Breast epithelium (tissue), 3 donors: ENCODE results near the gene CNTNAP2.

Source experiments
- CTCF ChIP-seq, 3 donors: fragments of 450-650 bp; IDR thresholded peaks; one replicate each; pipeline ENCODE4 v1.5.1; 2016 to 2017; ENCODE audit warnings: antibody characterized with exemption in 3 of 3, mild to moderate bottlenecking in 3 of 3, moderate library complexity in 3 of 3
- POLR2A ChIP-seq: fragments of 450-650 bp; IDR thresholded peaks from one replicate; pipeline ENCODE4 v1.6.1; 2016; ENCODE audit warnings: antibody characterized with exemption, mild to moderate bottlenecking, moderate library complexity
- POLR2AphosphoS5 ChIP-seq, 3 donors: sonication (generic); formaldehyde crosslinking; IDR thresholded peaks; one replicate each; pipeline ENCODE4 v1.6.1; 2017; ENCODE audit warnings: antibody characterized with exemption in 3 of 3

- TF ChIP-seq CTCF (IDR thresholded peaks at IDR 0.05) (no peak), POLR2A (no peak), POLR2AphosphoS5 (IDR thresholded peaks at IDR 0.05) (no peak)
Measured at GRCh38 chr7:147700702-147701101, 1584.1 kb downstream of the CNTNAP2 start.
